Panc1 (cell line): ENCODE data around the gene SUN1. TPM values are rescaled to one million over a fixed set of nuclear protein-coding genes. Genes with fewer than 3 reads are reported as not detected.

Experiments used
- ATAC-seq: fragments of 200-7000 bp; cut with Tn5 transposase; 2 replicates; pipeline ENCODE4 v1.9.1; 2020; ENCODE audit warnings: mild to moderate bottlenecking, moderate library complexity
- BruUV-seq: library from RNA; stranded (reverse); fragments of 400-500 nt; replicated peaks from 2 replicates; lab custom pipeline; 2021; lab: Mats Ljungman, UMichigan
- CTCF ChIA-PET: fragments of 300-600 bp; sonication (Branson Sonifier 250); formaldehyde crosslinking; loops from one replicate; lab custom pipeline; 2022; ENCODE audit warnings: antibody characterized with exemption; lab: Charles Lee
- POLR2A ChIA-PET: fragments of 300-600 bp; sonication (Branson Sonifier 250); formaldehyde crosslinking; loops from one replicate; lab custom pipeline; 2022; ENCODE audit warnings: antibody characterized with exemption; lab: Charles Lee
- DNase-seq: peaks from one replicate; pipeline ENCODE4 v3.0.0-alpha.2; 2010; ENCODE audit warnings: low read depth, low spot score
- H3K27ac ChIP-seq: 2 replicates; pipeline ENCODE4 v1.5.1; 2011; ENCODE audit warnings: mild to moderate bottlenecking, low read length, inconsistent platforms
- H3K27me3 ChIP-seq: fragments of 200-500 bp; sonication (Bioruptor generic); 2 replicates; pipeline ENCODE4 v1.6.0; 2014; ENCODE audit warnings: low read length, inconsistent platforms; ENCODE audit not compliant: control insufficient read depth, insufficient read depth
- H3K36me3 ChIP-seq: fragments of 200-500 bp; sonication (Bioruptor generic); 2 replicates; pipeline ENCODE4 v1.5.1; 2014; ENCODE audit warnings: inconsistent platforms, mild to moderate bottlenecking, low read length, moderate library complexity; ENCODE audit not compliant: control insufficient read depth, insufficient read depth
- H3K4me1 ChIP-seq: 2 replicates; pipeline ENCODE4 v1.5.1; 2011; ENCODE audit warnings: inconsistent platforms, mild to moderate bottlenecking, low read length, moderate library complexity; ENCODE audit not compliant: control insufficient read depth, insufficient read depth
- H3K4me3 ChIP-seq, 2 experiments: 2 replicates each; pipeline ENCODE4 v1.5.1; 2011 to 2012; ENCODE audit warnings: low read depth in 2 of 2, low read length in 2 of 2, mild to moderate bottlenecking in 2 of 2, inconsistent platforms in 1 of 2, moderate library complexity in 1 of 2
- H3K9me3 ChIP-seq: fragments of 200-500 bp; sonication (Bioruptor generic); 2 replicates; pipeline ENCODE4 v1.5.1; 2014; ENCODE audit warnings: low read depth, mild to moderate bottlenecking, inconsistent platforms, low read length, moderate library complexity; ENCODE audit not compliant: control insufficient read depth, insufficient read depth
- CTCF ChIP-seq: fragments of 450-650 bp; IDR thresholded peaks from 2 replicates; pipeline ENCODE4 v1.5.1; 2017; ENCODE audit warnings: mild to moderate bottlenecking
- POLR2AphosphoS5 ChIP-seq: IDR thresholded peaks from 2 replicates; pipeline ENCODE4 v1.6.1; 2012; ENCODE audit warnings: mild to moderate bottlenecking, low read depth, low read length, moderate library complexity
- SIN3A ChIP-seq: IDR thresholded peaks from 2 replicates; pipeline ENCODE4 v1.6.1; 2012; ENCODE audit warnings: low read depth, mild to moderate bottlenecking, low read length, moderate library complexity, borderline replicate concordance; ENCODE audit not compliant: insufficient read depth
- TCF7L2 ChIP-seq: IDR thresholded peaks from 2 replicates; pipeline ENCODE4 v1.6.1; 2011; ENCODE audit warnings: mild to moderate bottlenecking, low read depth, low read length, inconsistent platforms
- in situ Hi-C: cut with HindIII; loops from 2 replicates; pipeline ENCODE4 v1.10.0; 2016; ENCODE audit warnings: low sequenced_read_pairs, low pct_unique_long_range_greater_than_20kb
- intact Hi-C: fragments of 100-400 bp; cut with micrococcal nuclease; formaldehyde crosslinking; loops from one replicate; pipeline ENCODE4 v1.10.0; 2022; ENCODE audit not compliant: unreplicated experiment
- total RNA-seq: library from RNA; stranded (reverse); gene quantifications from one replicate; pipeline ENCODE4 v1.2.1, GENCODE V29; 2021; ENCODE audit not compliant: unreplicated experiment
- TF ChIP-seq, protein P1 (sequence below), 2 experiments: IDR thresholded peaks; 2 replicates each; pipeline ENCODE4 v1.6.1; 2011 to 2012; ENCODE audit warnings: low read depth in 2 of 2, control low read depth in 1 of 2, low read length in 1 of 2, mild to moderate bottlenecking in 1 of 2, moderate library complexity in 1 of 2; ENCODE audit not compliant: insufficient read depth in 1 of 2

The SUN1 gene
- total RNA-seq, 1 experiment from 2014 or later = 244 TPM

DNA sequence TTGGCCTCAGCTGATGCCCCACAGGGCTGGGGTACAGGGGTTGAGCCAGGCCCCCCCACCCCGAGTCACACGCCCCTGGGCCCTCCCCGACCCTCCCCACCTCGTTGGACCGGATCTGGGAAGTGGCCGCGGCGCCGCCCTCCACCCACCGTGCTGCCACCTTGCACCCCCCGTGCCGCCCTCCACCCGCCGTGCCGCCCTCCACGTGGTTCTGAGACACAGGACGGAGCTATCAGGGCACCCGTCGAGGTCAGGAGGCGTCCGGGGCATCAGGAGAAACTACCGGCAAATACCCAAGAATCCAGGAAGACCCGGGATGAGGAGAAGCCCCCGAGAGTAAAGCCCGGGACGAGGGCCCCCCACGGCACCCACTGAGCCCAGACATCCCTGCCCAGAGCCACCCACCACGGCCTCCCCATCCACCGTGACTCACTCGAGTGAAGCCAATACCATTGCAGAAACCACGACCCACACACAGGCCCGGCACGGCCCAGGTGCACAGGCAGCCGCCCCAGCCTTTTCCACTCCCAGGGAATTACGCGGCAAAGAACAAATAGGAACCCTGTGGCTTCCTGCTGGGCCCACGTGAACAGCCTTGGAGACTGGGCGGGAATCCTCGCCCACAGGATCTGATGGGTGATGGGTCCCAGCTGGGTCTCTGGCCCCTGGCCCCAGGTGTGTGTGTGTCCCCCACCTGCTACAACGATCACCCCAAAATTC is 88.2 kb downstream of the SUN1 start:
- DNase-seq (no peak), ATAC-seq (no peak)
- ChIA-PET POLR2A (no interaction called here), CTCF (no interaction called here)
- TF ChIP-seq, protein P1, sequence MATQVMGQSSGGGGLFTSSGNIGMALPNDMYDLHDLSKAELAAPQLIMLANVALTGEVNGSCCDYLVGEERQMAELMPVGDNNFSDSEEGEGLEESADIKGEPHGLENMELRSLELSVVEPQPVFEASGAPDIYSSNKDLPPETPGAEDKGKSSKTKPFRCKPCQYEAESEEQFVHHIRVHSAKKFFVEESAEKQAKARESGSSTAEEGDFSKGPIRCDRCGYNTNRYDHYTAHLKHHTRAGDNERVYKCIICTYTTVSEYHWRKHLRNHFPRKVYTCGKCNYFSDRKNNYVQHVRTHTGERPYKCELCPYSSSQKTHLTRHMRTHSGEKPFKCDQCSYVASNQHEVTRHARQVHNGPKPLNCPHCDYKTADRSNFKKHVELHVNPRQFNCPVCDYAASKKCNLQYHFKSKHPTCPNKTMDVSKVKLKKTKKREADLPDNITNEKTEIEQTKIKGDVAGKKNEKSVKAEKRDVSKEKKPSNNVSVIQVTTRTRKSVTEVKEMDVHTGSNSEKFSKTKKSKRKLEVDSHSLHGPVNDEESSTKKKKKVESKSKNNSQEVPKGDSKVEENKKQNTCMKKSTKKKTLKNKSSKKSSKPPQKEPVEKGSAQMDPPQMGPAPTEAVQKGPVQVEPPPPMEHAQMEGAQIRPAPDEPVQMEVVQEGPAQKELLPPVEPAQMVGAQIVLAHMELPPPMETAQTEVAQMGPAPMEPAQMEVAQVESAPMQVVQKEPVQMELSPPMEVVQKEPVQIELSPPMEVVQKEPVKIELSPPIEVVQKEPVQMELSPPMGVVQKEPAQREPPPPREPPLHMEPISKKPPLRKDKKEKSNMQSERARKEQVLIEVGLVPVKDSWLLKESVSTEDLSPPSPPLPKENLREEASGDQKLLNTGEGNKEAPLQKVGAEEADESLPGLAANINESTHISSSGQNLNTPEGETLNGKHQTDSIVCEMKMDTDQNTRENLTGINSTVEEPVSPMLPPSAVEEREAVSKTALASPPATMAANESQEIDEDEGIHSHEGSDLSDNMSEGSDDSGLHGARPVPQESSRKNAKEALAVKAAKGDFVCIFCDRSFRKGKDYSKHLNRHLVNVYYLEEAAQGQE (IDR thresholded peaks at IDR 0.05; ENCODE audit: insufficient read depth in 1 of 2, low read depth in 2 of 2, low read length in 1 of 2) = no peak
- peak; percentile 57; the same call in 1 of the 2 replicates for TF ChIP-seq TCF7L2
- no peak overlapping the region for H3K4me3 ChIP-seq
- intact Hi-C loops (no loop called here), in situ Hi-C loops (no loop called here)
- H3K36me3 ChIP-seq = no peaks in the 10 kb centered on the region
- H3K27ac ChIP-seq = no peak overlapping the region
- H3K9me3 ChIP-seq = no peaks in the 10 kb centered on the region
- H3K4me1 ChIP-seq = peaks cover 21% of the 10 kb centered on the region
- no TSS peak for BruUV-seq
- H3K27me3 ChIP-seq = no peaks in the 10 kb centered on the region

DNA sequence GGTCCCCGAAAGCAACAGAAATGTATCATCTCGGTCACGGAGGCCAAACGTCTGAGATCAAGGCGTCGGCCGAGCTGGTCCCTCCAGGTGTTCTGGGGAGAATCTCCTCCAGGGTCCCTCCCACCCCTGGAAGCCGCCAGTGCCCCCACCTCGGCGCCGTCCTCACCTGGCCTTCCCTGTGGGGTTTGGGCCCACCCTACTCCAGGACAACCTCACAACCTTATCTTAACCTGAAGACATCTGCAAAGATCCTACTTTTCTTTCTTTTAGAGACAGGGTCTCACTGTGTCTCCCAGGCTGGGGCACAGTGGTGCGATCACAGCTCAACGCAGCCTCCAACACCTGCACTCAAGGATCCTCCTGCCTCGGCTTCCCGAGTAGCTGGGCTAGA is 88.8 kb downstream of the SUN1 start:
- TF ChIP-seq POLR2AphosphoS5 (no peak), SIN3A (no peak), CTCF (no peak), TCF7L2 (no peak; the same call in 1 of the 2 replicates)
- TF ChIP-seq, protein P1 (IDR thresholded peaks at IDR 0.05; ENCODE audit: insufficient read depth in 1 of 2, low read depth in 2 of 2, low read length in 1 of 2) = no peak
- intact Hi-C loops = no loop called here
- DNase-seq = no peak
- H3K27me3 ChIP-seq = no peaks in the 10 kb centered on the region
- in situ Hi-C loops = no loop called here
- no peak overlapping the region for H3K4me3 ChIP-seq
- ChIA-PET CTCF (no interaction called here), POLR2A (no interaction called here)
- H3K27ac ChIP-seq = no peak overlapping the region
- peaks cover 21% of the 10 kb centered on the region for H3K4me1 ChIP-seq
- H3K9me3 ChIP-seq = no peaks in the 10 kb centered on the region
- ATAC-seq = no peak
- H3K36me3 ChIP-seq = no peaks in the 10 kb centered on the region
- BruUV-seq = no TSS peak
